Stimulated activated CD8-positive, alpha-beta memory T cell treated with anti-CD3 and anti-CD28 coated beads, Interleukin-4, amount 100 ng/mL, for 4 hours (primary cell): ENCODE data around the gene EMC1.
"Not testable (repeated sequence)": the region's sequence is repeated elsewhere in the genome, so short reads cannot be mapped to it uniquely, and the experiment has no call there.

Source experiments
- DNase-seq, 2 donors: peaks; one replicate each; pipeline ENCODE4 v3.0.0-alpha.2; 2020; ENCODE audit warnings: low read depth in 2 of 2, low spot score in 1 of 2

The EMC1 gene

GRCh38 chr1:19260211-19261138 is 9.2 kb upstream of the EMC1 start:
- no peak for DNase-seq

GRCh38 chr1:19258353-19258752 is 7.0 kb upstream of the EMC1 start:
- no peak for DNase-seq

GRCh38 chr1:19257178-19257914 is 6.0 kb upstream of the EMC1 start:
- no peak for DNase-seq

GRCh38 chr1:19256301-19256700 is 5.0 kb upstream of the EMC1 start:
- DNase-seq, result not testable (repeated sequence)

GRCh38 chr1:19255288-19255687 is 4.0 kb upstream of the EMC1 start:
- no peak for DNase-seq

- no peak for DNase-seq
These were observed 3.1 kb upstream of the EMC1 start for GRCh38 chr1:19254416-19254815.

- no peak for DNase-seq
These were observed 557 bp downstream of the EMC1 start for GRCh38 chr1:19250629-19251304.

GRCh38 chr1:19240673-19241538 is 10.4 kb downstream of the EMC1 start:
- DNase-seq, result peak; percentile 12 to 36

- no peak for DNase-seq
These were observed 11.4 kb downstream of the EMC1 start for GRCh38 chr1:19239876-19240275.

GRCh38 chr1:19234224-19234623 is 17.1 kb downstream of the EMC1 start:
- no peak for DNase-seq

- DNase-seq, result no peak
These were observed 18.8 kb downstream of the EMC1 start for GRCh38 chr1:19232524-19232846.

- not testable (repeated sequence) for DNase-seq
These were observed 19.4 kb downstream of the EMC1 start for GRCh38 chr1:19231736-19232523.

- no peak for DNase-seq
These were observed 21.4 kb downstream of the EMC1 start for GRCh38 chr1:19229828-19230325.

- no peak for DNase-seq
These were observed 22.1 kb downstream of the EMC1 start for GRCh38 chr1:19229229-19229628.

- DNase-seq, result no peak
These were observed 28.1 kb downstream of the EMC1 start for GRCh38 chr1:19222979-19223824.

GRCh38 chr1:19222573-19222972 is 28.8 kb downstream of the EMC1 start:
- no peak for DNase-seq

- DNase-seq, result no peak
These were observed 30.3 kb downstream of the EMC1 start for GRCh38 chr1:19220991-19221390.

GRCh38 chr1:19220080-19220846 is 31.1 kb downstream of the EMC1 start:
- DNase-seq, result no peak
